ENCODE results near the gene ABHD5.

Gene ABHD5

DNA sequence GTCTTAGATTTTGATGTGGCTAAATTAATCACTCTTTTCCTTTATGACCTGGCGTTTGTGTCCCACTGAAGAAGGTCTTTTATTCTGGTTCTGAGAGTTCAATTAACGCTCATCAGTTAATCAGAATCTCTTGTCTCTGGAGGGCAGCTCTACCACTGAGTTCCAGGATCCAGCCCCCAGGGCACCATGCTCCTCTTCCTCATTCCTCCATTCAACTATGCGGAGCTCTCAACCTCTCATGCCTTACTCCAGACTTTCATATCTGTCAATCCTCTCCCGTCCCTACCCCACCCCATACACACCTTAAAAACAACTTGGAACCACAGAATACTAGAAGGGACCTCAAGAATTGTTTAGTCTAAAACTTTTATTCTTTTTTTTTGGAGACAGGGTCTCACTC is 4.8 kb upstream of the ABHD5 start:
- no peak for DNase-seq (ENCODE audit: low spot score)

DNA sequence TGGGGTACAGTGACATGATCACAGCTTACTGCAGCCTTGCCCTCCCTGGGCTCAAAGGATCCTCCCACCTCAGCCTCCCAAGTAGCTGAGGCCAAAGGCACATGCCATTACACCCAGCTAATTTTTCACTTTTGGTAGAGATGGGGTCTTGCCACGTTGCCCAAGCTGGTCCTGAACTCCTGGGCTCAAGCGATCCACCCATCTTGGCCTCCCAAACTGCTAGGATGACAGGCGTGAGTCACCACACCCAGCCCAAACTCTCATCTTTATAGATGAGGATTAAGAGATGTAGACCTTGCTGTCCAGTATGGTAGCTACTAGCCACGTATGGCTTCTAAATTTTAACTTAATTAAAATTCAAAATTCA is 4.4 kb upstream of the ABHD5 start:
- DNase-seq (ENCODE audit: low spot score), result no peak

DNA sequence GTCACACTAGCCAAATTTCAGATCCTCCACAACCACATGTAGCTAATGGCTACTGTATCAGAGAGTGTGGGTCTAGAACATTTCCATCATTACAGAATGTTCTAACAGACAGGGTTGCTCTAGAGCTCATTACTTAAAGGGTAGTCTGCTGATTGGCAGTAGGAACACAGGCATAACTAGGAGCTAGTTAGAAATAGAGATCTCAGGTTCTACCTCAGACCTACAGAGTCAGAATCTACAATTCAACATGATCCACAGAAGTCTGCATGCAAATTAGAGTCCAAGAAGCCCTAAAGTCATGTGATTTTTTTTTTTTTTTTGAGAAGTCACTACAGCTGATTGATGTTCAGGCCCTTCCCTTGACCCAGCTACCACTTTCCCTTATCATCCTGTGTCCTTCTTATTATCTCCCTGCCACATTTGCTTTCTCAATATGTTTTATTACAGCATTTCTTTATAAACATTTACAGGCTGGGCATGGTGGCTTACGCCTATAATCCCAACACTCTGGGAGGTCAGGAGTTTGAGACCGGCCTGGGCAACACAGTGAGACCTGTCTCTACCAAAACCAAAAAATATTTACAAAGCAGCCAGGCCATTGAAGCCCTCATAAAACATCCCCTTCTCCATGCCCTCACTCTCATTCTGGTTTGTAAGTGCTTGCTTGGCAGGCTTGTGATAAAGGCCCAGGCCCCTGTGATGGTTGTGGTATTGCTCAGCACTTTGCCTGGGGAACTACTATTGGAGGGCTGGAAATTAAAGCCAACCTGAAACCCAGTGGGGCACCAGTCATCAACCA is 3.8 kb upstream of the ABHD5 start:
- no peak for DNase-seq (ENCODE audit: low spot score)

DNA sequence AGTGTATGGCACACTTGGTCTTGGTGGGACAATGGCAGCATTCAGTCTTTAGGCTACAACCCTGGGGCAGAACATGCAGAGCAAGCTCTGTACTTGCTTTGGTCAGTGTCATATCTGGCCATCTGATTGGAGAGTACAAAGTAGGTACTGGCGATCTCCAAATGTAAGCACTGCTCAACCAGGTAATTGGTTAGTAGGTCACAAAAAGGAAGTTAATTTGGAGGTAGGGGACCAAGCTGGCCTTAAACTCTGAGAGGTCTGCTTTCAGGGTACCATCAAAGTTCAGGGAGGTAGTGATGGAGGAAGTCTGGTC is 3.3 kb upstream of the ABHD5 start:
- DNase-seq (ENCODE audit: low spot score), result no peak

DNA sequence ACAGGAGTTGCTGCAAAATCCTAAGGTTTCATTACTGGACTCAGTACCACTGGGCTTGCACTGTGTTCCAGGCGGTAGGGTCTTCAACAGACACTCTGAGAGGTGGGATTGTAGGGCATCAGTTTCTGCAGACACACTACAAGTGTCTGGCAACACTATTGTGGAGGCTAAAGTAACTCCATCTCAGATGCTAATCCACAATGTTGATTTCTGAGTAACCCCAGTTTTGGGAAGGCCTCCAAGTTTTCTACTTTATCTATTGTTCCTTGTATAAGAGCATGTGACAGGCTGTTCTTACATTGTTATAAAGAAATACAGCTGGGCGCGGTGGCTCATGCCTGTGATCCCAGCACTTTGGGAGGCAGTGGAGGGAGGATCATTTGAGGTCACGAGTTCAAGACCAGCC is 2.5 kb upstream of the ABHD5 start:
- DNase-seq (ENCODE audit: low spot score), result no peak

DNA sequence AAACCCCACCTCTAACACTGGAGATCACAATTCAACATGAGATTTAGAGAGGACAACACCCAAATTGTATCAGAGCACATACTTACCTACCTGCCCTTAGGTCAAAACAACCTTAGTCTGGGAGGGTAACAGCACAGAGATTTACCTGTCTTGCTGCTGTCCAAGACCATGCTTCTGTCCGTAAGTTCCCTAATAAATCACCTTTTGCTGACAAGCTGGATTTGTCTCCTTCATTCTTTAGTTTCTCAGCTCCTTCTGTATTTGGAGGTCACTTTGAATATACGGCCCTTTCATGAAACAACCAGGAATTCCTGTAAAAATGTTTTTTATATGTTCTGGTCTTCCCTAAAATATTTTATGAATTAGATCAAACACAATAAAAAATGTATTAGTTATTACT is 1.6 kb upstream of the ABHD5 start:
- no peak for DNase-seq (ENCODE audit: low spot score)

DNA sequence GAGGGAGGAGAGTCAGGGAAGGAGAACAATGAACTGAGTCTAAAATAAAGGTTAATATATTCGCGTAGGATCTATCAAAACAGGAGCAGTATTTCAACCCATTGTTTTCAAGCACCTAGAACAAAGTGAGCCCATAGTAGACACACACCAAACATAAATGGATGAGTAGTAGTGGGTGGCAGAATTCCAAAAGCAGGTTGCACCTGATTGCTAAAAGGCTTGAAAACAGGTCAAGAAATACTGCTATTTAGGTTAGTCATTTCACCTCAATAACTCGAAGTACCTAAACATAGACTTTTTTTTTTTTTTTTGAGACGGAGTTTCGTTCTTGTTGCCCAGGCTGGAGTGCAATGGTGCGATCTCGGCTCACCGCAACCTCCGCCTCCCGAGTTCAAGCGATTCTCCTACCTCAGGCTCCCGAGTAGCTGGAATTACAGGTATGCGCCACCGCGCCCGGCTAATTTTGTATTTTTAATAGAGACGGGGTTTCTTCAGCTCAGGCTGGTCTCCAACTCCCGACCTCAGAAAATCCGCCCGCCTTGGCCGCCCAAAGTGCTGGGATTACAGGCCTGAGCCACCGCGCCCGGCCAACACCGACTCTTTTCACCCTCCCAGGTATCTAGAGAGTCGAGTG is 855 bp upstream of the ABHD5 start:
- no peak for DNase-seq (ENCODE audit: low spot score)

DNA sequence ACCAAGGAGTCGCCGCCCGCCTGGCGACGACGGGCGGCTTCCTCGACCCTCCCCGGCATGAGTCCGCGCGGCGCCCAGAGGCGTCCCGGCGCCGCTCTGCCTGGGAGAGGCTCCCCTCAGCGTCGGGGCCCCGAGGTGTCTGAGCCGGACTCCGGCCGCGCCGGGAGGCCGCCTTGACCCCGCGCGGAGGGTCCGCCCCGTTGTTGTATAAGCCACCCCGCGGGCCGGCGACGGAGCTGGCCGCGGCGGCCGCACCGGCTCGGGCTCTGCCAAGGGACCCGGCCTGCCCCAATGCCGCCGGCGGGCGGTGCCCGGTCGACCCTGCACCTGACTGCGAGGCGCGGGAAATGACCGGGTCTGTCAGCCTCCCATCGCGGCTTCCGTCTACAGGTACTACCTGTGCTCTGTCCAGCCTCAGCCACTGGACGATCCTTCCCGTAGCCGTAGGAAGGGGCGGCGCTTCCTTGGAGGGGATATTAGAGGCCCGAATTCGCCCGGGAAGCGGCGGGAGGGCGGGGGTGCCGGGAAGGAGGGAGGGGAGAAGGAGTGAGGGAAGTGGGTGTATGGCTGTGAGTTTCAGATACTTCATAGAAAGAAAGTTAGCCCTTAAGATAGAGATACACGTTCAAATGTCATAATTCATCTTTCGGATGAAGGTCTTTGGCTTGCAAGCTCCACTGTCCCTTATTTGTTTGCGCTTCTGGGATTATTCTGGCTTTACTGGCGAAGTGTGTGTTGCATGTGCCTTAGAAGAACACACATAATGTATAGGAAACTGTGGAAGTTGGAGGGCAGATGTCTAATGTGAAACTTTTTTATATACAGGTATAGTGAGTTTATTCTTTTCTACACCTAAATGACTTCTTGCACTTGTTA is 620 bp downstream of the ABHD5 start:
- DNase-seq (ENCODE audit: low spot score), result peak; percentile 62

DNA sequence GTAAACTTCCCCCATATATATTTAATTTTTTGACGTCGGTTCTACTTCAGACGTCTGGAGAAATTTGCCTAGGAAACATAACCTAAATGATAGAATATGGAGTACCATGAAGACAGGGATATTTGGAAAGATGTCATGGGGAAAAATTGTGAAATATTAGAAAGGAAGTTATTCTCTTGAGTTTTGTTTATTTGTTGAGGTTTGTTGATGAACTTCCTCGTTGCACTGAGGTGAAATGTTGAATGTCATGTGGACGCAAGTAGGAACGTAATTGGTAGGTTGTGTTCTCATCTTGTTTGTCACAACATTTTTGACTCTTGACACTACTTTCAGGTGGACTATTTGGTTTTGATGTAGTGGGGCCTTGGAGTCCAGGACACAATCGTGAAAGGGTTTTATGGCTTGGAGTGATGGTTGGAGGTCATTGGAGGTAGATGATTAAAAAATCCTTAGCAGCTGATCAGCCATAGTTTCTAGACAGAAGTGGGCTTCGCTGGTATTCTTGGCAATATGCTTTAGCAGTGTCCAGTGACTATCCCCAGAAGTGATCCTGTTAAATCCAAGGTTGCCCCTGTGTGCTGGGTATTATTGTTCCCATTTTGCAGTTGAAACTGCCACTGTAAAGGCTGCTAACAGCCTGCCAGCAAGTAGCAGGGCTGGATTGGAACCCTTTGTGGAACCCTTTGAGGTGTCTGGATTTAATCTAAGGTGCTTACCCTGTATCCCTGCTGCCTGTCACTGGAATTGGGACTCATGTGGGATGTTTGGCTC is 1.5 kb downstream of the ABHD5 start:
- no peak for DNase-seq (ENCODE audit: low spot score)

DNA sequence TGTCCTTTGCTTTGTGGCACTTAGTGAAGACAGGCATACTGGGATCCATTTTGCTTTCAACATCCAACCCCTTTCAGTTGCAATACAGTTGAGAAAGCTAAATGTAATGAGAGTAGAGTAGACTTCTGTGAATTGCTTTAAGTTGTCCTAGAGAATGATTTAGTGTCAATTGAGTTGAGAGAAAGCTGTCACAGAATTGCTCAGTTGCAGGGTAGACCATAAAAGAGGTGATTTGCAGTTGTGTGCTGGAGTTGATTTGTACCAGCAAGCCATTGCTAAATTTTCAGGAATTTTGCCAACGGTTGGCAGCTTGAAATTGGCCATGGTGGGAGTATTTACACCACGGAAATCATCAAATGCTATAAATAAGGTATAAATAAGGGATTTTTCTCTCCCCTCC is 2.2 kb downstream of the ABHD5 start:
- DNase-seq (ENCODE audit: low spot score), result no peak

DNA sequence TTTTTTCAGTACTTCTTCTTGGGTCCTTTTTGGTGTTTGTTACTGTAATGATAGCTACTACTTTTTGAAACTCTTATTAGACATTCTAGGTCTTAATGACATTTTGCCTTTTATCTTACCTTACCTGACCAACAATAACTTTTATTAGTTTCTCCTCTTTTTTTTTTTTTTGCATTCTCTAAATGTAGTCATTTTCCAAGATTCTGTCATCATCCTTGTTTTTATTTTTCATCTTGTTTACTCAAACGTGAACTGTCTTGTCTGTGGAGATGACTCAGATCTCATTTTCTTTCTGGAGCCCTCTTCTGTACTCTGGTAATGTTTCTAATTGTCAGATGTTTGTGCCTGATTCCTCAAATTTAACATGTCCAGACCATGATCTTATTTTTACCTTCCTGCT is 2.9 kb downstream of the ABHD5 start:
- no peak for DNase-seq (ENCODE audit: low spot score)

DNA sequence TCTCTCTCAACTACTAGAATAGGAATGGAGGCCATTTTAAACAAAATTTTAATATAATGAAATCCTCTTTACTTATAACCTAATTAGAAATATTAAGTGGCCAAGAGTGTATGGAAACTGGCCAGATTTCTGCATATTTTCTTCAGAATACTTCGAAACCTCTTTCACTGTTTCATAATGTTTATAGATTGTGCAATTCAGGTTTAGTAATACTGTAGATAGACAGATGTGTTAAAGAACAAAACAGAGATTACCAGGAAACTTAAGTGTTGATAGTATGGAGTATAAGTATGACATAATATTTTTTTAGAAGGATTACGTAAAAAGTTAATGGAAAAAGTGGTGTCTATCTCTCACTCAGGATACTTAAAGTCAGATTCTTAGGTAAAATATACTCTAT is 4.7 kb downstream of the ABHD5 start:
- no peak for DNase-seq (ENCODE audit: low spot score)

DNA sequence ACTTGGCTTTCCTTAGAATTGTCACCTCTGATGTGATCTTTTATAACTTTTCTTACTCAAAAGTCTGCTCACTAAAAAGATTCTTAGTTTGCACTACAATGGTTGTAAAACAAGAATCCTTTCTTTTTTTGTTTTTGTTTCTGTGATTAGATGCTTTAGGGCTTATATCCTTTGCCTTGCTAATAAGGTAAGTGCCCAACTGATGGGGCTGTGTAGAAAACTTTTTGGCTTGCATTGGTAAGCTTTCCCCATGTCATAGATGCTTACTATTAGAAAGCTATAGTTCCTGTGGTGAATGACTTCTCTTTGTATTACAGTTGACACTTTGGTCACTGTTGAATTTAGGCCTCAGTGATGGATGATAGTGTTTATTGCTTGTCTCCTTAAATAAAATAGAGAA is 5.1 kb downstream of the ABHD5 start:
- no peak for DNase-seq (ENCODE audit: low spot score)

DNA sequence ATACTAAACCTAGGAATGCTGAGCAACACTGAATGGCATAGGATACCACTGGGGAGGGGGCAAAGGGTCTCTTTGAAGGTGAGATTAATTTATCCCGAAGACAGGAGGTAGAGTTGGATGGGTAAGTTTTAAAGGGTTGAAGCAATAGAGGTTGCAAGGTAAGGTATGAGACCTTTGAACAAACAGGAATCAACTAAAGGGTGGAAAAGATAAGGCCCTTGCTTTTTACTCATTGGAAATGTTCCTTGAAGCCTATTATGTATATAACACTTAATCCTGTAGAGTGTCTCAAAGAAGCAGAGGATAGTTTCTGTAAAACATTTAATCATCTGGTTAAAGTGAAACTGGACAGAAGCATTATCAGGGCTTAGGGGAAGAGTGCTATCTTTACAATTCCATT is 5.7 kb downstream of the ABHD5 start:
- no peak for DNase-seq (ENCODE audit: low spot score)

DNA sequence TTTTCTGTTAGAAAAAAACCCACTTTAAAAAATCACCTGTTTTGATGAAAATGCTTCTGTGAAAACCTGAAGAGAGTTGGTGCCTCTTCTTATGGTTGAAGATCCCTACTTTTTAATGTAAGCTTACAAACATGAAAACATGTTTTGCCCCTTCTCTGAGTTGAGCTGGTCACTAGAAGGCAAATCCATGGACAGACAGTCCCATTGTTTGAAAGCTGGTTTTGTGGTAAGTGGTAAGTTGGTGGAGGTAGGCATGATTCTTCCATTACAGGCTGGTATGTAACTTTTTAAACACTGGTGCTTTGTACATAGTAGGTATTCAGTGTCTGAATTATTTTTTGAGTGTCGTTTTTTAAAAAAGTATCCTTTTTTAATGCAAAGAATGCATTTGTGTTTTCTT is 6.1 kb downstream of the ABHD5 start:
- DNase-seq (ENCODE audit: low spot score), result no peak

DNA sequence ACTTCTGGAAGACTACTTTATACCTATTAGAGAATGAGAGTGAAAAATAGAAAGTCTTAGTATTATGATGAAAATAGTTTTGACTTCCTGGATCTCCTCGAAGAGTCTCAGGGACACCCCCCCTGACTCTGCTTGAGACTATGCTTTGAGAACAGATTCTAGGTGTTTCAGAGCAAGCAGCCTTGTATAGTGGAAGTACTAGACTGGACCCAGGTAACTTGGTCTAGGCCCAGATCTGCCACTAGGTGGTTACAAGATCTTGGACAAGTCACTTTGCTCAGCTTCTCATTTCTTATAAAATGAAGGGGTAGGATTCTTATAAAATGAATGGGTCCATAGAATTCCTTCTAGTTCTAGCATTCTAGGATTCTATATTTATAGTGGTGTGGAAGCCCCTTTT is 9.1 kb downstream of the ABHD5 start:
- DNase-seq (ENCODE audit: low spot score), result no peak

DNA sequence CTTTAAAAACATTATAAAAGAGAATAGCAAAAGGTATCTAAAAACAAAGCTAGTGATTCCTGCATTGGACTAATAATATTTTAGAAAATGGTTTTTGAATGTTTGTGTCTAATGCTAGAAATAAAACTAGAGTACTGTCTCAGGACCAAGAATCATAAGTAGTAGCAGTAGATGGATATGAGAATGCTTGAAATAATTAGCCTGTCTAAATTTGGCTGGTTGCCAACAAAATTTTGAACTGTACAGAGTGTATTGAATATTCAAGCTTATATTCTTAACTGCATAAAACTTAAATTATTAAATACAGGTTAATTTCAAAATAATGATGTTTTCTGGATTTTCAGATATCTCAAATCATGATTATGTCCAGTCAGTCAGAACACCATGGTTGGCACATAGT is 14.0 kb downstream of the ABHD5 start:
- DNase-seq (ENCODE audit: low spot score), result no peak

DNA sequence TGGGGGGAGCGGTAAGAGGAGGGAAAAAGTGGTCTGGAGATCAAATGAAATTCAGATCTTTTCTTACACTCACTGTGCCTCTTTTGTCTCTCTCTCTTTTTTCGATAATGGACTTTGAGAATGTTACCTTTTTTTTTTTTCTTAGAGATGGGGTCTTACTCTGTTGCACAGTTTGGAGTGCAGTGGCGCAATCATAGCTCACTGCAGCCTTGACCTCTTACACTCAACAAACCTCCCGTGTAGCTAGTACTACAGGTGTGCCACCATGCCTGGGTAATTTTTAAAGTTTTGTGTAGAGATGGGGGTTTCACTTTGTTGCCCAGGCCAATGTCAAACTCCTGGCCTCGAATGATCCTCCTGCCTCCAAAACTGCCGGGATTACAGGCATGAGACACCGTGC is 15.6 kb downstream of the ABHD5 start:
- DNase-seq (ENCODE audit: low spot score), result no peak

DNA sequence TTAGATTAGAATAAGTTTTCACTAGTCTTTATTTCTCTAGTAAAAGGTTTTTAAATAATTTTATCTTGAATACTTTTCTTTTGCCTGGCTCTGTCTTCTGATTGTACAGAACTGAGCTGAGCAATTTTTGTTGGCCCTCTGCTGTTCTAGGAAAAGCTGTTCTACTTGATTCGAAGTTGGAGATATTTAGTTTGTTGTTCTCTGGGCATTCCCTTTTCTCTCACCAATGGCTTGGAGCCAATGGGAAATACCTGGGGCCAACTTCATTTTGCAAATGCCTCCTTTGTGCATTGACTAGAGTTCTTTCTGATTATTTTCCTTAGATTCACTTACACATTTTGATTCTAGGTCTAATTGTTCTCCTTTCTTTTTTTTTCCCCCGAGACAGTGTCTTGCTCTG is 16.5 kb downstream of the ABHD5 start:
- DNase-seq (ENCODE audit: low spot score), result no peak

DNA sequence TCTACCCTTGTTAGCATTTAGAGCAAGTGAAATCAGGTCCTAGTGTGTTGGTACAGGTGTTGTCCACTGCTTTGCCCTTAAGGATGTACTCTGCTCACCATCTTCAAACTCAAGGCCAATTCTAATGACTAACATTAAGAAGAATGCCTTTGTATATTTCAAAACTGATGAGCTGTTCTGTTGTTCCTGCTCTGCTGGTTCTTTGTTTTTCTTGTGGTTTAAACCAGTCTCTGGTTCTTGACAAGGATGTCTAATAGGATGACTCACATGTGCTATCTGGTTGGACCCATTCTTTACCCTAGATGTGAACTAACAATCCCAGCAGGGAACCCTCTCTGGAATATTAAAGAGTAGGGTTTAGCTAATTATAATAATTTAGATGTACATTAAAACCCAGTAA is 17.3 kb downstream of the ABHD5 start:
- DNase-seq (ENCODE audit: low spot score), result no peak

DNA sequence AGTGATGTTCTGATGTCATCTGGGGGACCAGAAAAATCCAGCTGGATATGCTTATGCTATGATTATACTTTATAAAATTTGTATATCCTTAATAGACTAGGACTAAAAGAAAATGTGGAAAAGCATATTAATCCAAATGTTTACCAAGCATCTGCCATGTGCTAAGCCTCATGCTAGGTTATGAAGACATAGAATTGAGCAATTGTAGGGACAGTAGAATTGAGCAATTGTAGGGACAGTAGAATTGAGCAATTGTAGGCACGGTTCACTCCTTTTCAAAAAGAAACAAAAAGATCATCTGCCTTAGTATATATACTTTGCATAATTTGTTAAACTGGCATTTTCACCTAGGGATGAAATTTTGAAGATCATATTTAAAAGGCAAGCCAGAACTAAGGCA is 18.3 kb downstream of the ABHD5 start:
- no peak for DNase-seq (ENCODE audit: low spot score)

DNA sequence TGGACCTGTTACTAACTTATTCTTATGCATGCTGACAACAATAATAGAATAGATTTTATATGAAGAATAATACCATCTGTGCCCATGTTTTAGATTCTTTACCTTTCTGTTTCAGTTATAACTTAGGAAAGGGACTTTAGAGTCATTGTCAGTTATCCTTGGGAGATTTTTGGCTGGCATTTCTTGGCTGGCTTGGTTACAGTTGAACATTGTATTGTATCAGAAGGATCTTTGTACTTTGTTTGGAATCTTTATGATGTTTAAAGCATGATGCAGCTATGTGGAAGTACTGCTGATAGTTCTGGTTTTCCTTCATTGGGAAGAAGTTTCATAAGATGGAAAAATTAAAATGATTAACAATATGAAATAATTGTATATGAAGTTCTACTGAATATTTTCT is 19.9 kb downstream of the ABHD5 start:
- DNase-seq (ENCODE audit: low spot score), result no peak

DNA sequence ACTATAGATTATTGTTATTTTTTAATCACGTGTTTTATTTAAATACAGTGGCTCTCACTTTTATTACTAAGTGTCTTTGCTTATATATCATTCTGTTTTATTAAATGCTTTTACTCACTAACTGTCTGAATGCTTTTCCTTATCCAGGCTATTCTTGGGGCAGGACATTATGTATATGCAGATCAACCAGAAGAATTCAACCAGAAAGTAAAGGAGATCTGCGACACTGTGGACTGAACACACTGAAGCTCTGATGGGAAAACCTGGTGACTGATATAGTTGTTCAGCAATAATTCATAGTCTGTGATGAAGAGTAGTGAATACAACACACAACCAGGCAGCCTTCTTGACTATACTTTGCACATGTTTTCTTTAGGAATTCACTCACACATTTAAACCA is 27.6 kb downstream of the ABHD5 start:
- no peak for DNase-seq (ENCODE audit: low spot score)
